GM13977 (cell line): Measurements from ENCODE around the gene KCNQ1.

Source experiments
- DNase-seq: peaks from one replicate; pipeline ENCODE4 v3.0.0; 2012; ENCODE audit warnings: low spot score
- CTCF ChIP-seq: IDR thresholded peaks from 2 replicates; pipeline ENCODE4 v1.5.1; 2012; ENCODE audit warnings: mild to moderate bottlenecking, control low read depth; ENCODE audit not compliant: insufficient read depth; ENCODE audit errors: extremely low read depth, missing control alignments
- in situ Hi-C: fragments of 300-500 bp; cut with MboI; formaldehyde crosslinking; loops from one replicate; pipeline ENCODE4 v1.12.0; 2022; ENCODE audit warnings: low sequenced_read_pairs, low pct_unique_long_range_greater_than_20kb, mixed read lengths, inconsistent platforms; ENCODE audit not compliant: unreplicated experiment

The KCNQ1 gene

GRCh38 chr11:2552210-2552609 lies 107.4 kb downstream of the KCNQ1 start:
- in situ Hi-C loops, result no loop called here

GRCh38 chr11:2553198-2553597 lies 108.4 kb downstream of the KCNQ1 start:
- TF ChIP-seq CTCF, result no peak
- no peak for DNase-seq
- in situ Hi-C loops, result no loop called here

More at GRCh38 chr11:2552210-2552609, 107.4 kb downstream of the KCNQ1 start:
- DNase-seq, result no peak
- TF ChIP-seq CTCF, result no peak

- in situ Hi-C loops, result no loop called here
- TF ChIP-seq CTCF, result no peak
These were observed 109.1 kb downstream of the KCNQ1 start for GRCh38 chr11:2553886-2554285.

GRCh38 chr11:2554338-2555207 lies 109.8 kb downstream of the KCNQ1 start:
- in situ Hi-C loops, result no loop called here

More at GRCh38 chr11:2553886-2554285, 109.1 kb downstream of the KCNQ1 start:
- DNase-seq, result no peak

GRCh38 chr11:2555336-2555735 lies 110.5 kb downstream of the KCNQ1 start:
- no peak for TF ChIP-seq CTCF
- in situ Hi-C loops, result no loop called here
- no peak for DNase-seq

More at GRCh38 chr11:2554338-2555207, 109.8 kb downstream of the KCNQ1 start:
- TF ChIP-seq CTCF, result no peak
- no peak for DNase-seq

GRCh38 chr11:2555891-2556290 lies 111.1 kb downstream of the KCNQ1 start:
- no peak for TF ChIP-seq CTCF
- in situ Hi-C loops, result no loop called here
- no peak for DNase-seq
